CD1c-positive myeloid dendritic cell (primary cell): Measurements from ENCODE around the gene ERO1A.

Experiments
- DNase-seq: peaks from one replicate; pipeline ENCODE4 v3.0.0-alpha.2; 2016; ENCODE audit errors: extremely low spot score

ERO1A gene

GRCh38 chr14:52607061-52607460 is 88.3 kb downstream of the ERO1A start:
- no peak for DNase-seq

GRCh38 chr14:52602131-52602530 is 93.2 kb downstream of the ERO1A start:
- DNase-seq = no peak

- DNase-seq = no peak
These were observed 95.4 kb downstream of the ERO1A start for GRCh38 chr14:52599974-52600373.

DNA sequence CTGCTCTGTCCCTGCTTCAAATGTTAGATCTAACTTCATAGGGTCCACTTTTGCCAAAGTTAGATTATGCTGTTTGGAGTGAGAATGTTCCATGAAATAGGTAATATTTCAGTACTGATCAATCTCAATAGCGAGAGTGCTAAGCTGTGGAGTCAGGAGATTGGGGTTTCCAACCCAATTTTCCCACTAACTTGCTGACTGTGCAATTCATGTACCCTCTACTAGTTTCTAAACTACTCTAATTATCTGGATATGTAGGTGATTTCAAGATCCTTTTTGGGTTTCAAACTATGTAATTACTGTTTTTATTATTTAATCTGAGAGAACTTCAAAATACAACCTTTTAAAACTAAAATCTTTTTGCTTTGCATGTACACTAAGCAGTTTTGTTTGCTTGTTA is 96.8 kb downstream of the ERO1A start:
- no peak for DNase-seq

GRCh38 chr14:52596861-52597260 is 98.5 kb downstream of the ERO1A start:
- no peak for DNase-seq

DNA sequence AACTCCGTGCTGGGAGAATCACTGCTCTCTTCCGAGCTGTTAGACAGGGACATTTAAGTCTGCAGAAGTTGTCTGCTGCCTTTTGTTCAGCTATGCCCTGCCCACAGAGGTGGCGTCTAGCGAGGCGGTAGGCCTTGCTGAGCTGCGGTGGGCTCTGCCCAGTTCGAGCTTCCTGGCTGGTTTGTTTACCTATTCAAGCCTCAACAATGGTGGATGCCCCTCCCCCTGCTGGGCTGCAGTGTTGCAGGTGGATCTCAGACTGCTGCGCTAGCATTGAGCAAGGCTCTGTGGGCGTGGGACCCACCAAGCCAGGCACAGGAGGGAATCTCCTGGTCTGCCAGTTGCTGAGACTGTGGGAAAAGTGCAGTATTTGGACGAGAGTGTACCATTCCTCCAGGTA is 99.0 kb downstream of the ERO1A start:
- no peak for DNase-seq

DNA sequence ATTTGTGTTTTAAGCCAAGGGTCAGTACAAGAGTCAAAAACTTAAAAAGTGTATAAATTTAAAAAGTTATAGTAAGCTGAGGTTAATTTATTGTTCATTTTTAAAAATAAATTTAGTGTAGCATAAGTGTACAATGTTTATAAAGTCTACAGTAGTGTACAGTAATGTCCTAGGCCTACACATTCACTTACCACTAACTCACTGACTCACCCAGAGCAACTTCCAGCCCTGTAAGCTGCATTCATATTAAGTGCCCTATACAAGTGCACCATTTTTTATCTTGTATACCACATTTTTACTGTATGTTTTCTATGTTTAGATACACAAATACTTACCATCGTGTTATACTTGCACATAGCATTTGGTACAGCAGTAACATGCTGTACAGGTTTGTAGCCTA is 105.0 kb downstream of the ERO1A start:
- no peak for DNase-seq
